ENCODE measurements around the gene RTP3.

RTP3 gene

DNA sequence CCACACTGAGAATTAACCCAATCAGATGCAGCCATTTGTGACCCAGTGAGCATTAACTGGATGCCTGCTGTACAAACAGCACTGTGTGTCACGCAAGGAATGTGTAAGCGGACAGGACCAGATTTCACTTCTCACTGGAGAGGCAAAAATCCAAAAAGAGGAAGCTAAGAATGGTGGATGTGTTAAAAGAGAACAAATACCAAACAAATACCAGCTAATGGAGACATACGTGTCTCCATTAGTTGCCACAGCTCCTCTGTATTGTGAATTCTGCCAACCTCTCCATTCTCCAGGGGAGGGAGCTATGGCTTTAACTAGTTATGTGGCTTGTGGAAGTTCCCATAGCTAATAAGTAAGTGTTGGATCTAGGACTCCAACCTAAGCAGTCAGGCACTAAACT lies 35.7 kb upstream of the RTP3 start:
- no peak overlapping the region for H3K27ac ChIP-seq (ENCODE audit: low read depth, low read length, poor library complexity, severe bottlenecking)
- H3K36me3 ChIP-seq (ENCODE audit: insufficient read depth, low read length): no peaks in the 10 kb centered on the region
- TF ChIP-seq, protein P1, sequence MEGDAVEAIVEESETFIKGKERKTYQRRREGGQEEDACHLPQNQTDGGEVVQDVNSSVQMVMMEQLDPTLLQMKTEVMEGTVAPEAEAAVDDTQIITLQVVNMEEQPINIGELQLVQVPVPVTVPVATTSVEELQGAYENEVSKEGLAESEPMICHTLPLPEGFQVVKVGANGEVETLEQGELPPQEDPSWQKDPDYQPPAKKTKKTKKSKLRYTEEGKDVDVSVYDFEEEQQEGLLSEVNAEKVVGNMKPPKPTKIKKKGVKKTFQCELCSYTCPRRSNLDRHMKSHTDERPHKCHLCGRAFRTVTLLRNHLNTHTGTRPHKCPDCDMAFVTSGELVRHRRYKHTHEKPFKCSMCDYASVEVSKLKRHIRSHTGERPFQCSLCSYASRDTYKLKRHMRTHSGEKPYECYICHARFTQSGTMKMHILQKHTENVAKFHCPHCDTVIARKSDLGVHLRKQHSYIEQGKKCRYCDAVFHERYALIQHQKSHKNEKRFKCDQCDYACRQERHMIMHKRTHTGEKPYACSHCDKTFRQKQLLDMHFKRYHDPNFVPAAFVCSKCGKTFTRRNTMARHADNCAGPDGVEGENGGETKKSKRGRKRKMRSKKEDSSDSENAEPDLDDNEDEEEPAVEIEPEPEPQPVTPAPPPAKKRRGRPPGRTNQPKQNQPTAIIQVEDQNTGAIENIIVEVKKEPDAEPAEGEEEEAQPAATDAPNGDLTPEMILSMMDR (IDR thresholded peaks at IDR 0.05; ENCODE audit: low read length): no peak
- TF ChIP-seq EZH2 (IDR thresholded peaks at IDR 0.05; ENCODE audit: borderline replicate concordance, low read length): no peak
- H3K27me3 ChIP-seq (ENCODE audit: insufficient read depth, low read length): no peaks in the 10 kb centered on the region; the same call in 1 of the 2 replicates
- no peak overlapping the region for H2AFZ ChIP-seq (ENCODE audit: low read length)
- H4K20me1 ChIP-seq (ENCODE audit: insufficient read depth, low read length): no peaks in the 10 kb centered on the region
- no peaks in the 10 kb centered on the region for H3K79me2 ChIP-seq (ENCODE audit: insufficient read depth, low read length)
- no peak overlapping the region for H3K9ac ChIP-seq (ENCODE audit: low read length)
- no peak overlapping the region for H3K4me3 ChIP-seq (ENCODE audit: low read depth, low read length, poor library complexity, severe bottlenecking)
- H3K9me3 ChIP-seq (ENCODE audit: low read length): 0 out of 2 replicates have a peak, but pooled peaks cover 4% of the 10 kb centered on the region
- H3K4me2 ChIP-seq (ENCODE audit: low read length): no peak overlapping the region
- H3K4me1 ChIP-seq (ENCODE audit: insufficient read depth, low read length, severe bottlenecking): no peaks in the 10 kb centered on the region
- no peaks in the 10 kb centered on the region for H3F3A ChIP-seq (ENCODE audit: insufficient read depth, low read length)
- H3K9me2 ChIP-seq (ENCODE audit: low read depth, low read length): no peaks in the 10 kb centered on the region

DNA sequence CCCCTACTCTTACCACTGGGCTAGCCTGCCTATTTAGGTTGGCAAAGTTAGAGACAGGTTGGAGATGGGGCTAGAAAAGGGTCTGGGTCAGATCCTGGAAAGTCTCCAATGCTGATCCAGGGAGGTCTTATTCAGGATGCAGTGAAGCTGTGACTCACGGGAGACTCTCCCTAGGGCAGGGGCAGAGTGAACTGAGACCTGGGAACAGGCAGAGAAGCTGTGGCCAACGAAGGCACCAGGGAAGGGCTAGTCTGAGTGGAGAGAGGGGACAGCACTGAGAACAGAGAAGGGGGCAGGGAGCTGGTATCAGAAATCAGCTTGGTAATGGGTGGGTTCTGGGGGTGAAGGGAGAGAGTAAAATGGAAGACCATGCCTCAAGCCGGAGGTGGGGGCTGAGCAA lies 35.3 kb upstream of the RTP3 start:
- Histone ChIP-seq H3K27ac (ENCODE audit: low read depth, low read length, poor library complexity, severe bottlenecking) (no peak overlapping the region), H3K36me3 (ENCODE audit: insufficient read depth, low read length) (no peaks in the 10 kb centered on the region), H3K27me3 (ENCODE audit: insufficient read depth, low read length) (no peaks in the 10 kb centered on the region; the same call in 1 of the 2 replicates), H3K4me3 (ENCODE audit: low read depth, low read length, poor library complexity, severe bottlenecking) (no peak overlapping the region), H3K9ac (ENCODE audit: low read length) (no peak overlapping the region), H3K9me2 (ENCODE audit: low read depth, low read length) (no peaks in the 10 kb centered on the region), H3K4me2 (ENCODE audit: low read length) (no peak overlapping the region), H4K20me1 (ENCODE audit: insufficient read depth, low read length) (no peaks in the 10 kb centered on the region), H3K9me3 (ENCODE audit: low read length) (0 out of 2 replicates have a peak, but pooled peaks cover 4% of the 10 kb centered on the region), H3K4me1 (ENCODE audit: insufficient read depth, low read length, severe bottlenecking) (no peaks in the 10 kb centered on the region), H2AFZ (ENCODE audit: low read length) (no peak overlapping the region), H3F3A (ENCODE audit: insufficient read depth, low read length) (no peaks in the 10 kb centered on the region), H3K79me2 (ENCODE audit: insufficient read depth, low read length) (no peaks in the 10 kb centered on the region)
- no peak for TF ChIP-seq EZH2 (IDR thresholded peaks at IDR 0.05; ENCODE audit: borderline replicate concordance, low read length)
- TF ChIP-seq, protein P1 (IDR thresholded peaks at IDR 0.05; ENCODE audit: low read length): no peak

DNA sequence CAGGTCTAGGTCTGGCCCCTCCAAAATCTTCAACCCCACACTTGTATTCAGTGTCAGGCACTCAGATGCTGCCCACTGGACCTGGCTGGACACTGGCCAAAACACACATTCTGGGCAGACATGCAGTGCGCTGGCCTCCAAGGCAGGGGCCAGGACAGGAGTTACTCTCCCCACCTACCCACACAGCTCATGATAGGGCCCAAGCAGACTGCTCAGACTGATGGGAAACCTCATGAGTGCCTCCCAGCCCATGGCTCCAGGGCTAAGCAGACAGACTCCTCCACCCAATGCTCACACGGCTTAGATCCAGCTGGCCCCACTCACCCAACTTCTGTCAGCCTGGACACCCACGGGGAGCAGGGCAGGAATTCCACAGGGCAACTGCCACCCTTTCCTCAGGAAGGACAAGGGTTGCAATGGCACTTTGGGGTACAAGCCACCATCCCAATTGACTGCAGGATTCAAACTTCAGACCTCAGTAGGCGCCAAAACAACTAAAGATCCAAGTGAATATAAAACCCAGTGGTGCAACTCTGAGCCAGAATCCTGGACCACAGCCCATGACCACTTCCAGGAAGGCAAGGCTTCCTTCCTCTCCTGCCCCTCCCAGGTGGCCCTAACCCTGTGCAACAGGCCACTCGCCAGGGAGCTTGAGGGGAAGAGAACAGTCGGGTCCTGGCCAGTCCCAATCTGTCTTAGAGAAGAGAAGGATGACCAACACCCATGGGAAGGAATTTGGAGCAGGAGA lies 34.5 kb upstream of the RTP3 start:
- H3K79me2 ChIP-seq (ENCODE audit: insufficient read depth, low read length): no peaks in the 10 kb centered on the region
- H3K4me3 ChIP-seq (ENCODE audit: low read depth, low read length, poor library complexity, severe bottlenecking): no peak overlapping the region
- no peaks in the 10 kb centered on the region for H3F3A ChIP-seq (ENCODE audit: insufficient read depth, low read length)
- no peaks in the 10 kb centered on the region; the same call in 1 of the 2 replicates for H3K27me3 ChIP-seq (ENCODE audit: insufficient read depth, low read length)
- H4K20me1 ChIP-seq (ENCODE audit: insufficient read depth, low read length): no peaks in the 10 kb centered on the region
- H3K36me3 ChIP-seq (ENCODE audit: insufficient read depth, low read length): no peaks in the 10 kb centered on the region
- H3K4me2 ChIP-seq (ENCODE audit: low read length): no peak overlapping the region
- no peak overlapping the region for H2AFZ ChIP-seq (ENCODE audit: low read length)
- H3K9ac ChIP-seq (ENCODE audit: low read length): no peak overlapping the region
- no peak for TF ChIP-seq EZH2 (IDR thresholded peaks at IDR 0.05; ENCODE audit: borderline replicate concordance, low read length)
- TF ChIP-seq, protein P1 (IDR thresholded peaks at IDR 0.05; ENCODE audit: low read length): no peak
- H3K9me2 ChIP-seq (ENCODE audit: low read depth, low read length): no peaks in the 10 kb centered on the region
- H3K27ac ChIP-seq (ENCODE audit: low read depth, low read length, poor library complexity, severe bottlenecking): no peak overlapping the region
- no peaks in the 10 kb centered on the region for H3K4me1 ChIP-seq (ENCODE audit: insufficient read depth, low read length, severe bottlenecking)
- 0 out of 2 replicates have a peak, but pooled peaks cover 4% of the 10 kb centered on the region for H3K9me3 ChIP-seq (ENCODE audit: low read length)
